Stimulated activated CD4-positive, alpha-beta T cell treated with anti-CD3 and anti-CD28 coated beads, TNF-alpha, amount 100 ng/mL, for 48 hours (primary cell): ENCODE results near the gene DEPDC5.
"Not testable (repeated sequence)": the region's sequence is repeated elsewhere in the genome, so short reads cannot be mapped to it uniquely, and the experiment has no call there.

Experiments used
- DNase-seq, 3 donors: peaks; one replicate each; pipeline ENCODE4 v3.0.0-alpha.2; 2020; ENCODE audit warnings: low read depth in 3 of 3

DEPDC5 gene

GRCh38 chr22:31815383-31815814, 61.6 kb downstream of the DEPDC5 start:
- not testable (repeated sequence) for DNase-seq

- DNase-seq: no peak
Measured at GRCh38 chr22:31816750-31817149, 62.9 kb downstream of the DEPDC5 start.

GRCh38 chr22:31818481-31819392, 64.9 kb downstream of the DEPDC5 start:
- peak; percentile 23 to 29 (median 27) for DNase-seq

GRCh38 chr22:31820655-31821054, 66.8 kb downstream of the DEPDC5 start:
- no peak for DNase-seq

GRCh38 chr22:31821572-31821971, 67.8 kb downstream of the DEPDC5 start:
- no peak for DNase-seq

GRCh38 chr22:31822523-31822922, 68.7 kb downstream of the DEPDC5 start:
- no peak for DNase-seq

GRCh38 chr22:31825513-31825912, 71.7 kb downstream of the DEPDC5 start:
- no peak for DNase-seq

- DNase-seq: no peak
Measured at GRCh38 chr22:31826443-31826842, 72.6 kb downstream of the DEPDC5 start.

GRCh38 chr22:31828739-31829138, 74.9 kb downstream of the DEPDC5 start:
- DNase-seq: no peak

- peak; percentile 27 to 52 (median 39) for DNase-seq
Measured at GRCh38 chr22:31829505-31829904, 75.7 kb downstream of the DEPDC5 start.

GRCh38 chr22:31830721-31831070, 76.9 kb downstream of the DEPDC5 start:
- DNase-seq: no peak

GRCh38 chr22:31833930-31834329, 80.1 kb downstream of the DEPDC5 start:
- no peak for DNase-seq

- DNase-seq: no peak
Measured at GRCh38 chr22:31836010-31836409, 82.2 kb downstream of the DEPDC5 start.

- DNase-seq: no peak
Measured at GRCh38 chr22:31838917-31839316, 85.1 kb downstream of the DEPDC5 start.

- no peak for DNase-seq
Measured at GRCh38 chr22:31839986-31840385, 86.2 kb downstream of the DEPDC5 start.

- DNase-seq: no peak
Measured at GRCh38 chr22:31840585-31840984, 86.8 kb downstream of the DEPDC5 start.

- DNase-seq: no peak
Measured at GRCh38 chr22:31841078-31841827, 87.4 kb downstream of the DEPDC5 start.

GRCh38 chr22:31843526-31843925, 89.7 kb downstream of the DEPDC5 start:
- no peak for DNase-seq

GRCh38 chr22:31844941-31845340, 91.1 kb downstream of the DEPDC5 start:
- DNase-seq: no peak

- no peak for DNase-seq
Measured at GRCh38 chr22:31846161-31847115, 92.6 kb downstream of the DEPDC5 start.

- no peak for DNase-seq
Measured at GRCh38 chr22:31848411-31848810, 94.6 kb downstream of the DEPDC5 start.

GRCh38 chr22:31850135-31850534, 96.3 kb downstream of the DEPDC5 start:
- DNase-seq: no peak
